ENCODE data around the gene HNRNPAB. TPM values are rescaled to one million over a fixed set of nuclear protein-coding genes. Genes with fewer than 3 reads are reported as not detected.
"Not testable (repeated sequence)": the region's sequence is repeated elsewhere in the genome, so short reads cannot be mapped to it uniquely, and the experiment has no call there.

Gene HNRNPAB
- total RNA-seq, 4 donors from 2014 or later: 77.2 to 204 (median 88.6) TPM

DNA sequence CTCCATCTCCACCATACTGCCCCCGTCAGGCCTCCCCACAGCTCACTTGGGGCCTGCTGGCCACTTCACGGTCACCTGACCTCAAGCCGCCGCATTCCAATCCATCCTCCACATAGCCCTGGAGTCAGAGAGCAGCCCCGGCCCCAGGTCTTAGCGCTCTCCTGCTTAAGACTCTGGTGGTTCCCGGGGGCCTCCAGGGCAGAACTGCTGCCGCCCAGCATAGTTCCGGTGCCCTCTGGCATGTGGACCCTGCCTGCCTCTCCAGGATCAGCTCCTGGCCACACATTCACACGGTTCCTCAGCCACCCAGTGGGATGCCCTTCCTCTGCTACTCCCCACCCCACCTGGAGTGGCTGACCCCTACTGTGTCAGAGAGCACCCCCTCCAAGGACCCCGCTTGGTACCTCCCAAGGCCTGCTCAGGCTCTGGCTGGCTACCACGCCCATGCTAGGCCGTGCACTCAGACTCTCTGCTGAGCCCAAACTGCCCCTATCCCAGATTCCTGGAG is 19.5 kb downstream of the HNRNPAB start:
- DNase-seq (ENCODE audit: low spot score): no peak
- TF ChIP-seq, protein P1, sequence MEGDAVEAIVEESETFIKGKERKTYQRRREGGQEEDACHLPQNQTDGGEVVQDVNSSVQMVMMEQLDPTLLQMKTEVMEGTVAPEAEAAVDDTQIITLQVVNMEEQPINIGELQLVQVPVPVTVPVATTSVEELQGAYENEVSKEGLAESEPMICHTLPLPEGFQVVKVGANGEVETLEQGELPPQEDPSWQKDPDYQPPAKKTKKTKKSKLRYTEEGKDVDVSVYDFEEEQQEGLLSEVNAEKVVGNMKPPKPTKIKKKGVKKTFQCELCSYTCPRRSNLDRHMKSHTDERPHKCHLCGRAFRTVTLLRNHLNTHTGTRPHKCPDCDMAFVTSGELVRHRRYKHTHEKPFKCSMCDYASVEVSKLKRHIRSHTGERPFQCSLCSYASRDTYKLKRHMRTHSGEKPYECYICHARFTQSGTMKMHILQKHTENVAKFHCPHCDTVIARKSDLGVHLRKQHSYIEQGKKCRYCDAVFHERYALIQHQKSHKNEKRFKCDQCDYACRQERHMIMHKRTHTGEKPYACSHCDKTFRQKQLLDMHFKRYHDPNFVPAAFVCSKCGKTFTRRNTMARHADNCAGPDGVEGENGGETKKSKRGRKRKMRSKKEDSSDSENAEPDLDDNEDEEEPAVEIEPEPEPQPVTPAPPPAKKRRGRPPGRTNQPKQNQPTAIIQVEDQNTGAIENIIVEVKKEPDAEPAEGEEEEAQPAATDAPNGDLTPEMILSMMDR (IDR thresholded peaks at IDR 0.05): no peak
- no peak for ATAC-seq (ENCODE audit: low FRiP score)

DNA sequence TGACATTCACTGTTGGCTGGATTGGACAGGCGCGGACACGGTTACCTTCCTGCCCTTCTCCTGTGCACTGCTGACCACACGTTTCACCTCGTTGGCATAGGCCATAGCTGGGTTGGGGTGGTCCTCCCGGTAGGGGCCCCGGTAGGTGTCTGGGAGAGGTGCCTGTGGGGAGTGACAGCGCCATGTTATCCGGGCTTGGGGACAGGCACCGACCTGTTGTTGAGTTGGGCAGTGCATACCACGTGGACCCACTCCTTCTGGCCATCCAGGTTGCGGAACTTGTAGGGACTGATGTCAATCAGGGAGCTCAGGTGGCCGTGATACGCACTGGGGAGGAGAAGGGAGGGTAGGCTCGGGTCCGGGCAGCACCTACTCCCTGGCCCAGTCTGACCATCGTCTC is 20.1 kb downstream of the HNRNPAB start:
- ATAC-seq (ENCODE audit: low FRiP score): no peak

DNA sequence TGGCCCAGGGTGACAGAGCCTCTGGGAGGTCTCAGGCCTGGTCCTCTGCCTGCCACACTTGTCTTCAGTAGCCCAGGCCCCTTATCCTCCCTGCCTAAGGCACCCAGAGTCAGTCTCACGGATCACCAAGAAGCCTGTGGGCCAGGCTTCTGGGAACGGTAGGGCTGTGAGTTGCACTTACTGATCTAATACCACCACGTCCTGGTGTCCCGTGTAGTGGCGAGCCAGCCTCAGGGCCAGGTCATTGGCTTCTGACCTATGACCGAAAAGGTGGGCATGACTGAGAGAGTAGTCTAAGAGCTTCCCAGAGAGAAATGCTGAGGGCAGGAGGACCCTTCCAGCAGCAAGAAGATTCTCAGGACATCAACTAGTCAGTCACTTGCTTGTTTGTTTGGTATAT is 20.8 kb downstream of the HNRNPAB start:
- no peak for ATAC-seq (ENCODE audit: low FRiP score)
- TF ChIP-seq, protein P1 (IDR thresholded peaks at IDR 0.05): no peak

More for the DNA sequence above, 20.1 kb downstream of the HNRNPAB start:
- TF ChIP-seq, protein P1 (IDR thresholded peaks at IDR 0.05): no peak
- DNase-seq (ENCODE audit: low spot score): no peak

DNA sequence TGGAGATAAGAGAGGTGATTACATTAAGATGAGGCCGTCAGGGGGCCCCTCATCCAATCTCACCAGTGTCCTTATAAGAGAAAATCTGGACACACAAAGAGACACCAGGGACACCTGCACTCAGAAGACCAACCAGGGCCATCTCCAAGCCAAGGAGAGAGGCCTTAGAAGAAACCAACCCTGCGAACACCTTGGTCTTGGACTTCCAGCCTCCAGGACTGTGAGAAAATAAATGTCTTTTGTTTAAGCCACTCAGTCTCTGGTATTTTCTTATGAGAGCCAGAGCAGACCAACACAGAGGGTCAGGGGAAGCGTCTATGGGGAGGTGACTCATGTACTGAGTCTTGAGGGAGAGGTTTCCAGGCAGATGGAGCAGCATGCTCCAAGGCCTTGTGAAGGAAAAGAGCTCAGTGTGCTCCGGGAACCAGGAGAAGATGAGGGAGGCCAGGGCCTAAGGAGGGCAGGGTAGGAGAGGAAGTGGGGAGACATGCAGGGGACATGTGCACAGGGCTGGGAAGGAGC is 22.9 kb downstream of the HNRNPAB start:
- TF ChIP-seq, protein P1 (IDR thresholded peaks at IDR 0.05): no peak
- DNase-seq (ENCODE audit: low spot score) (no peak), ATAC-seq (ENCODE audit: low FRiP score) (no peak)

More for the DNA sequence above, 20.8 kb downstream of the HNRNPAB start:
- no peak for DNase-seq (ENCODE audit: low spot score)

- TF ChIP-seq, protein P1 (IDR thresholded peaks at IDR 0.05): no peak
- DNase-seq (ENCODE audit: low spot score) (no peak), ATAC-seq (ENCODE audit: low FRiP score) (no peak)
Observed at GRCh38 chr5:178227929-178228328, 23.6 kb downstream of the HNRNPAB start.

GRCh38 chr5:178228609-178229008 is 24.3 kb downstream of the HNRNPAB start:
- DNase-seq (ENCODE audit: low spot score) (no peak), ATAC-seq (ENCODE audit: low FRiP score) (no peak)
- TF ChIP-seq, protein P1 (IDR thresholded peaks at IDR 0.05): no peak

GRCh38 chr5:178229111-178229510 is 24.8 kb downstream of the HNRNPAB start:
- not testable (repeated sequence) for DNase-seq (ENCODE audit: low spot score)

More at GRCh38 chr5:178229111-178229510, 24.8 kb downstream of the HNRNPAB start:
- not testable (repeated sequence) for ATAC-seq (ENCODE audit: low FRiP score)

Data from omental fat pad (tissue), 4 donors.